Karpas-422 (cell line): Measurements from ENCODE around the gene EGFL8. TPM values are rescaled to one million over a fixed set of nuclear protein-coding genes. Genes with fewer than 3 reads are reported as not detected.

ENCODE experiments used
- DNase-seq: peaks from one replicate; pipeline ENCODE4 v3.0.0-alpha.2; 2015
- H2AFZ ChIP-seq: fragments of 200-600 bp; sonication (generic); 2 replicates; pipeline ENCODE4 v1.6.1; 2014; ENCODE audit warnings: antibody characterized with exemption, low read length, mixed read lengths
- H3K27ac ChIP-seq: fragments of 200-600 bp; sonication (generic); 2 replicates; pipeline ENCODE4 v1.5.1; 2014; ENCODE audit warnings: mild to moderate bottlenecking, low read length, moderate library complexity
- H3K27me3 ChIP-seq: fragments of 200-600 bp; sonication (generic); 2 replicates; pipeline ENCODE4 v1.6.1; 2014; ENCODE audit warnings: low read length, mixed read lengths
- H3K36me3 ChIP-seq: fragments of 200-600 bp; sonication (generic); 2 replicates; pipeline ENCODE4 v1.6.1; 2014; ENCODE audit warnings: low read length, mixed read lengths; ENCODE audit not compliant: insufficient read depth
- H3K4me1 ChIP-seq: fragments of 200-600 bp; sonication (generic); 2 replicates; pipeline ENCODE4 v1.6.1; 2014; ENCODE audit warnings: mild to moderate bottlenecking, low read length, mixed read lengths
- H3K4me2 ChIP-seq: fragments of 200-600 bp; sonication (generic); 2 replicates; pipeline ENCODE4 v1.6.1; 2014; ENCODE audit warnings: low read length, low read depth, mild to moderate bottlenecking; ENCODE audit not compliant: poor library complexity, severe bottlenecking
- H3K4me3 ChIP-seq: fragments of 200-600 bp; sonication (generic); 2 replicates; pipeline ENCODE4 v1.5.1; 2014; ENCODE audit warnings: mild to moderate bottlenecking, antibody characterized with exemption, low read length, mixed read lengths
- H3K79me2 ChIP-seq: fragments of 200-600 bp; sonication (generic); 2 replicates; pipeline ENCODE4 v1.6.1; 2014; ENCODE audit warnings: mild to moderate bottlenecking, low read length, mixed read lengths
- H3K9ac ChIP-seq: fragments of 200-600 bp; sonication (generic); 2 replicates; pipeline ENCODE4 v1.6.0; 2014; ENCODE audit warnings: low read length
- H3K9me2 ChIP-seq: fragments of 200-600 bp; sonication (generic), shearing (Covaris generic); replicated peaks from 2 replicates; pipeline ENCODE4 v1.6.0; 2014; ENCODE audit warnings: mild to moderate bottlenecking, low read length, moderate library complexity; ENCODE audit not compliant: insufficient read depth
- H3K9me3 ChIP-seq: fragments of 300-700, 200-600 bp; sonication (generic); 2 replicates; pipeline ENCODE4 v1.6.1; 2014; ENCODE audit warnings: low read length, mixed read lengths
- H4K20me1 ChIP-seq: fragments of 200-600 bp; sonication (generic); 2 replicates; pipeline ENCODE4 v1.6.1; 2014; ENCODE audit warnings: mild to moderate bottlenecking, antibody characterized with exemption, low read length, low read depth; ENCODE audit not compliant: insufficient read depth
- small RNA-seq: library from RNA; depleted of rRNA; stranded (forward); fragments of <200 nt; gene quantifications from one replicate; pipeline ENCODE3, GENCODE V24; 2014
- total RNA-seq: library from RNA; depleted of rRNA; stranded (reverse); fragments of >200 nt; shearing (Covaris generic); gene quantifications from 2 replicates; pipeline ENCODE4 v1.2.3, GENCODE V29; 2014; ENCODE audit warnings: low replicate concordance; rRNA removed

Gene EGFL8
- total RNA-seq, 1 experiment from 2014 or later: 3.7 TPM

DNA sequence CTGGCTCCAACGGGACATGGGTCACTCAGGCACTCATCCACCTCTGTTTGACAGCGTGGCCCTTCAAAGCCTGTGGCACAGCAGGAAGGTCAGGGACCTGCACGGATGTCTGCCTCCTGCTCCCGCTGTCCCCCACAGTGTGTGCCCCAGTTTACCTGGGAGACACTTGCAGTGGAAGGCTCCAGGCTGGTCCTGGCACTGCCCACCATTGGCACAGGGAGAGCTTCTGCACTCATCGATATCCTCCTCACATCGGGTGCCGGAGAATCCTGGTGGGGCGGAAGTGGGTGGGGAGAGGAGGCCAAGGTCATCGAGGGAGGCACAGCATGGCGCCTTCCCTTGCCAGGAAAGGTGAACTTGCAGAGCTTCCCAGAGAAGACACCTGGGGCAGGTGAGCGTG, 52.6 kb downstream of the EGFL8 start:
- H3K27me3 ChIP-seq: no peaks in the 10 kb centered on the region
- H3K9me3 ChIP-seq: no peaks in the 10 kb centered on the region
- no peaks in the 10 kb centered on the region for H4K20me1 ChIP-seq
- H3K27ac ChIP-seq: no peak overlapping the region
- no peak overlapping the region for H3K4me2 ChIP-seq
- H3K36me3 ChIP-seq: no peaks in the 10 kb centered on the region
- H3K9me2 ChIP-seq: no peaks in the 10 kb centered on the region
- no peak overlapping the region for H3K4me3 ChIP-seq
- H3K9ac ChIP-seq: no peak overlapping the region
- DNase-seq: no peak
- no peak overlapping the region for H2AFZ ChIP-seq
- peaks cover 13% of the 10 kb centered on the region for H3K4me1 ChIP-seq
- no peaks in the 10 kb centered on the region for H3K79me2 ChIP-seq

Small RNAs within 50 kb of the gene (small RNA-seq; reads per million reads assigned to genes)
- gene AL662884.1 (not detected), gene MIR6833 (not detected)

Other genes with a start within 250 kb of the EGFL8 start
- gene C2, start 236.9 kb upstream of the EGFL8 start, total RNA-seq: not detected in 2 replicates
- 0.22 TPM in 1 of 2 replicates, not detected in the other for gene CFB, start 218.5 kb upstream of the EGFL8 start, total RNA-seq
- gene NELFE, start 205.6 kb upstream of the EGFL8 start, total RNA-seq: 56.3 and 146 TPM in 2 replicates
- 43.7 and 60.0 TPM in 2 replicates for gene SKIC2, start 205.4 kb upstream of the EGFL8 start, total RNA-seq
- 20.8 and 25.0 TPM in 2 replicates for gene DXO, start 192.5 kb upstream of the EGFL8 start, total RNA-seq
- 2.9 and 3.8 TPM in 2 replicates for gene C4A, start 182.5 kb upstream of the EGFL8 start, total RNA-seq
- 1.9 and 6.6 TPM in 2 replicates for gene C4B, start 149.8 kb upstream of the EGFL8 start, total RNA-seq
- gene CYP21A2, start 126.2 kb upstream of the EGFL8 start, total RNA-seq: not detected in 2 replicates
- gene TNXB, start 55.3 kb upstream of the EGFL8 start, total RNA-seq: 0.22 and 2.1 TPM in 2 replicates
- gene ATF6B, start 36.3 kb upstream of the EGFL8 start, total RNA-seq: 51.3 and 62.5 TPM in 2 replicates
- 7.0 and 12.4 TPM in 2 replicates for gene FKBPL, start 34.3 kb upstream of the EGFL8 start, total RNA-seq
- 0.29 and 0.75 TPM in 2 replicates for gene PRRT1, start 12.7 kb upstream of the EGFL8 start, total RNA-seq
- 14.4 and 27.9 TPM in 2 replicates for gene PPT2, start 10.5 kb upstream of the EGFL8 start, total RNA-seq
- gene AGPAT1, start 11.5 kb downstream of the EGFL8 start, total RNA-seq: 54.8 and 74.5 TPM in 2 replicates
- gene RNF5, start 13.8 kb downstream of the EGFL8 start, total RNA-seq: 73.5 and 78.5 TPM in 2 replicates
- gene AGER, start 19.7 kb downstream of the EGFL8 start, total RNA-seq: 9.0 and 9.2 TPM in 2 replicates
- 51.7 and 84.0 TPM in 2 replicates for gene PBX2, start 25.6 kb downstream of the EGFL8 start, total RNA-seq
- 66.5 and 85.9 TPM in 2 replicates for gene GPSM3, start 28.0 kb downstream of the EGFL8 start, total RNA-seq
- gene NOTCH4, start 59.5 kb downstream of the EGFL8 start, total RNA-seq: 1.5 and 5.2 TPM in 2 replicates
- not detected in 2 replicates for gene TSBP1, start 207.3 kb downstream of the EGFL8 start, total RNA-seq
- not detected in 2 replicates for gene BTNL2, start 242.6 kb downstream of the EGFL8 start, total RNA-seq